Measurements from ENCODE around the gene GPS2. TPM values are rescaled to one million over a fixed set of nuclear protein-coding genes. Genes with fewer than 3 reads are reported as not detected.

The GPS2 gene
- total RNA-seq, result 10 to 100 TPM; 40.9 to 80.7 (median 70.5) TPM

DNA sequence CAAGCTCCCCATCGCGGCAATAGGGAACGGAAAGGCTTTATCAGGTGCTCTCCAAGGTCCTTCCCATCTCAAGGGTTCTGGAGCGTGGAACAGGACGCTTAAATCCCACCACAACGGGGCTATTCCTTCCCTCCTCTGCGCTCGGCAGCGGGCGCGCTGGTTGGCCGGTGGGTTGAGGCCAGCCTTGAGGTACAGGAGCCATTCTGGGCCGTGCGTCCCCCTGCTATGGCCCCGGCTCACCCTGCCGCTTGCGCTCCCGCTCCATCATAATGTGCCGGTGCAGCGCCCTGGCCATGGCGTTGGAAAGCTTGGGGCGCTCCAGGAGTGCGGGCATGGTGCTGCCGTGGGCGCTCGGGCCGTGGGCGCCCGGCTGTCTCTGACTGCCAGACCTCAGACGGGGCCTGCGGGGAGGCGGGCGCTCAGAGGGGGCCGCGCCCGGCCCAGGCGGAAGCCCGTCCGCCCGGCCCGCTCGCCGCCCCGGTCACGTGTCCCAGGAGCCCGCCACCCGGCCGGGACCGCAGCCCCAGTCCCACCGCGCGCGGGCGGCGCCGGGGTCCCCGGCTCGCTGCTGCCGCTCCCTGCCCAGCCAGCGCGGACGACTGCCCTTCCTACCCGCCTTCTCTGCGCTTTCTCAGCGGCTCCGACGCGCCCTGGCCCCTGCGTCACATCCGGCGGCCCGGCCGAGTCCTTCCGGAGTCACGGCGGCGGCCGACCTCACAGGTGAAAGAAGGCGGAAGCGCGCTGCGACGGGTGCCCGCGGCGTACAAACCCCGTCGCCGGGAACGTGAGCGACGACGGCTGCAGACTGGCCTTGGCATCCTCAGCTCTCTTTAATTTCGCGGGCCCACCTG, at the start of gene GPS2:
GPS2 (minus strand) TSS at position 642 of the 851 bp plus-strand sequence; CDS start at position 334, 308 bp downstream.
- peak within 1 kb of the TSS; percentile 92 to 99 (median 96) for H3K27ac ChIP-seq
- H3K9me3 ChIP-seq, result no peaks in the 10 kb centered on the region
- intact Hi-C loops (cut with DNase I), result no loop called here
- H3K27me3 ChIP-seq, result no peaks in the 10 kb centered on the region
- WGBS, 2 donors, result 0% methylated on average over 5 to 8 of the region's 95 CpGs
- H3K4me1 ChIP-seq, result peaks cover 25 to 66% (median 37%) of the 10 kb centered on the region in 3 donors
- TF ChIP-seq POLR2A (IDR thresholded peaks at IDR 0.05), result peak in 3 of 4 donors; percentile 81 to 88 (median 83)
- TF ChIP-seq, protein P1, sequence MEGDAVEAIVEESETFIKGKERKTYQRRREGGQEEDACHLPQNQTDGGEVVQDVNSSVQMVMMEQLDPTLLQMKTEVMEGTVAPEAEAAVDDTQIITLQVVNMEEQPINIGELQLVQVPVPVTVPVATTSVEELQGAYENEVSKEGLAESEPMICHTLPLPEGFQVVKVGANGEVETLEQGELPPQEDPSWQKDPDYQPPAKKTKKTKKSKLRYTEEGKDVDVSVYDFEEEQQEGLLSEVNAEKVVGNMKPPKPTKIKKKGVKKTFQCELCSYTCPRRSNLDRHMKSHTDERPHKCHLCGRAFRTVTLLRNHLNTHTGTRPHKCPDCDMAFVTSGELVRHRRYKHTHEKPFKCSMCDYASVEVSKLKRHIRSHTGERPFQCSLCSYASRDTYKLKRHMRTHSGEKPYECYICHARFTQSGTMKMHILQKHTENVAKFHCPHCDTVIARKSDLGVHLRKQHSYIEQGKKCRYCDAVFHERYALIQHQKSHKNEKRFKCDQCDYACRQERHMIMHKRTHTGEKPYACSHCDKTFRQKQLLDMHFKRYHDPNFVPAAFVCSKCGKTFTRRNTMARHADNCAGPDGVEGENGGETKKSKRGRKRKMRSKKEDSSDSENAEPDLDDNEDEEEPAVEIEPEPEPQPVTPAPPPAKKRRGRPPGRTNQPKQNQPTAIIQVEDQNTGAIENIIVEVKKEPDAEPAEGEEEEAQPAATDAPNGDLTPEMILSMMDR (IDR thresholded peaks at IDR 0.05), result peak in 1 of 6 experiments; percentile 17
- peak within 1 kb of the TSS; percentile 85 to 94 (median 90) for H3K4me3 ChIP-seq
- DNase-seq, result peak; percentile 67
- H3K36me3 ChIP-seq, result peaks cover 35 to 79% (median 54%) of the 10 kb centered on the region in 3 donors

- intact Hi-C loops (cut with DNase I), result no loop called here
Observed at GRCh38 chr17:7363311-7363710, 48.2 kb upstream of the GPS2 start.

GRCh38 chr17:7361906-7362305, 46.7 kb upstream of the GPS2 start:
- Histone ChIP-seq H3K4me1 (peaks cover 0 to 12% (median 0%) of the 10 kb centered on the region in 3 donors), H3K27me3 (no peaks in the 10 kb centered on the region), H3K36me3 (no peaks in the 10 kb centered on the region), H3K9me3 (no peaks in the 10 kb centered on the region), H3K27ac (no peak overlapping the region), H3K4me3 (no peak overlapping the region)
- WGBS, 2 donors, result 39 to 46% methylated on average over 3 of the region's 3 CpGs
- intact Hi-C loops (cut with DNase I), result no loop called here
- no peak for DNase-seq
- no peak for TF ChIP-seq POLR2A (IDR thresholded peaks at IDR 0.05)
- TF ChIP-seq, protein P1 (IDR thresholded peaks at IDR 0.05), result no peak

More at GRCh38 chr17:7363311-7363710, 48.2 kb upstream of the GPS2 start:
- no peaks in the 10 kb centered on the region for H3K27me3 ChIP-seq
- DNase-seq, result no peak
- 69 to 70% methylated on average over 5 to 6 of the region's 6 CpGs for WGBS, 2 donors
- TF ChIP-seq, protein P1 (IDR thresholded peaks at IDR 0.05), result no peak
- no peak for TF ChIP-seq POLR2A (IDR thresholded peaks at IDR 0.05)
- H3K36me3 ChIP-seq, result no peaks in the 10 kb centered on the region
- H3K4me3 ChIP-seq, result no peak overlapping the region
- no peak overlapping the region for H3K27ac ChIP-seq
- peaks cover 0 to 9% (median 0%) of the 10 kb centered on the region in 3 donors for H3K4me1 ChIP-seq
- no peaks in the 10 kb centered on the region for H3K9me3 ChIP-seq

- peaks cover 27 to 57% (median 37%) of the 10 kb centered on the region in 3 donors for H3K4me1 ChIP-seq
- H3K9me3 ChIP-seq, result no peaks in the 10 kb centered on the region
- no peak for DNase-seq
- H3K27ac ChIP-seq, result peak overlapping the region in 3 of 4 donors; percentile 38 to 100 (median 98)
- WGBS, 2 donors, result 67 to 79% methylated on average over 1 to 2 of the region's 2 CpGs
- intact Hi-C loops (cut with DNase I), result loop anchor here (5.0 kb wide), 1 partner anchor 80 kb away; the partner anchor contains the start of genes FGF11 and TMEM102
- H3K4me3 ChIP-seq, result no peak overlapping the region
- no peak for TF ChIP-seq POLR2A (IDR thresholded peaks at IDR 0.05)
- TF ChIP-seq, protein P1 (IDR thresholded peaks at IDR 0.05), result no peak
- no peaks in the 10 kb centered on the region for H3K36me3 ChIP-seq
- no peaks in the 10 kb centered on the region for H3K27me3 ChIP-seq
Observed at GRCh38 chr17:7357381-7357780, 42.2 kb upstream of the GPS2 start.

GRCh38 chr17:7356756-7357155, 41.6 kb upstream of the GPS2 start:
- WGBS, 2 donors, result 56% methylated on average over 5 of the region's 8 CpGs; no CpG with 5 or more reads in 1 of the 2 donors
- Histone ChIP-seq H3K4me1 (peaks cover 29 to 54% (median 37%) of the 10 kb centered on the region in 3 donors), H3K27ac (peak overlapping the region; percentile 98 to 100 (median 98)), H3K9me3 (no peaks in the 10 kb centered on the region), H3K36me3 (no peaks in the 10 kb centered on the region), H3K4me3 (peak overlapping the region in 1 of 4 donors; percentile 5), H3K27me3 (no peaks in the 10 kb centered on the region)
- intact Hi-C loops (cut with DNase I), result loop anchor here (5.0 kb wide), 1 partner anchor 81 kb away; the partner anchor contains the start of genes FGF11 and TMEM102
- TF ChIP-seq, protein P1 (IDR thresholded peaks at IDR 0.05), result no peak
- TF ChIP-seq POLR2A (IDR thresholded peaks at IDR 0.05), result no peak
- no peak for DNase-seq
